Measurements from ENCODE around the gene PHACTR3.

- TF ChIP-seq, protein P1, sequence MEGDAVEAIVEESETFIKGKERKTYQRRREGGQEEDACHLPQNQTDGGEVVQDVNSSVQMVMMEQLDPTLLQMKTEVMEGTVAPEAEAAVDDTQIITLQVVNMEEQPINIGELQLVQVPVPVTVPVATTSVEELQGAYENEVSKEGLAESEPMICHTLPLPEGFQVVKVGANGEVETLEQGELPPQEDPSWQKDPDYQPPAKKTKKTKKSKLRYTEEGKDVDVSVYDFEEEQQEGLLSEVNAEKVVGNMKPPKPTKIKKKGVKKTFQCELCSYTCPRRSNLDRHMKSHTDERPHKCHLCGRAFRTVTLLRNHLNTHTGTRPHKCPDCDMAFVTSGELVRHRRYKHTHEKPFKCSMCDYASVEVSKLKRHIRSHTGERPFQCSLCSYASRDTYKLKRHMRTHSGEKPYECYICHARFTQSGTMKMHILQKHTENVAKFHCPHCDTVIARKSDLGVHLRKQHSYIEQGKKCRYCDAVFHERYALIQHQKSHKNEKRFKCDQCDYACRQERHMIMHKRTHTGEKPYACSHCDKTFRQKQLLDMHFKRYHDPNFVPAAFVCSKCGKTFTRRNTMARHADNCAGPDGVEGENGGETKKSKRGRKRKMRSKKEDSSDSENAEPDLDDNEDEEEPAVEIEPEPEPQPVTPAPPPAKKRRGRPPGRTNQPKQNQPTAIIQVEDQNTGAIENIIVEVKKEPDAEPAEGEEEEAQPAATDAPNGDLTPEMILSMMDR (conservative IDR thresholded peaks at IDR 0.05), result peak; percentile 89
- no peak for TF ChIP-seq ZFX (IDR thresholded peaks at IDR 0.05)
Observed at GRCh38 chr20:59751075-59751711, 146.9 kb downstream of the PHACTR3 start.

Data from C4-2B (cell line).